ENCODE data around the gene CCDC93.

DNA sequence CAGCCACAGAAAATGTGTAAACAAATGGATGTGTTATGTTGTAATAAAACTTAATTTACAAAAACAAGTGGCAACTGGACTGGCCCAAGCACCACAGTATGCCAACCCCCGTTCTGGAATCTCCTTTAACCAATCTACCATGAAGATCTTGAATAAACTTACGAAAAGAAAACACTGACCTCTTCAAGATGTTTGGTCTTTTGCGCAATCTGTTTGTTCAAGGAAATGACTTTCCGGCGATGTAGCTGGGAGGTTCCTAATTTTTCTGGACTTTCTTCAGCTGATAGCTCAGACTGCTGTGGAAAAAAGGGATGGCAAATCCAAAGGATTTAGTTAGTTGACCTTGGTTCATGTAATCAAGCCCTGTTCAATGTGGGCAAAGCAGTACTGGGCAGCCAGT, 55.7 kb downstream of the CCDC93 start:
- TF ChIP-seq, protein P1, sequence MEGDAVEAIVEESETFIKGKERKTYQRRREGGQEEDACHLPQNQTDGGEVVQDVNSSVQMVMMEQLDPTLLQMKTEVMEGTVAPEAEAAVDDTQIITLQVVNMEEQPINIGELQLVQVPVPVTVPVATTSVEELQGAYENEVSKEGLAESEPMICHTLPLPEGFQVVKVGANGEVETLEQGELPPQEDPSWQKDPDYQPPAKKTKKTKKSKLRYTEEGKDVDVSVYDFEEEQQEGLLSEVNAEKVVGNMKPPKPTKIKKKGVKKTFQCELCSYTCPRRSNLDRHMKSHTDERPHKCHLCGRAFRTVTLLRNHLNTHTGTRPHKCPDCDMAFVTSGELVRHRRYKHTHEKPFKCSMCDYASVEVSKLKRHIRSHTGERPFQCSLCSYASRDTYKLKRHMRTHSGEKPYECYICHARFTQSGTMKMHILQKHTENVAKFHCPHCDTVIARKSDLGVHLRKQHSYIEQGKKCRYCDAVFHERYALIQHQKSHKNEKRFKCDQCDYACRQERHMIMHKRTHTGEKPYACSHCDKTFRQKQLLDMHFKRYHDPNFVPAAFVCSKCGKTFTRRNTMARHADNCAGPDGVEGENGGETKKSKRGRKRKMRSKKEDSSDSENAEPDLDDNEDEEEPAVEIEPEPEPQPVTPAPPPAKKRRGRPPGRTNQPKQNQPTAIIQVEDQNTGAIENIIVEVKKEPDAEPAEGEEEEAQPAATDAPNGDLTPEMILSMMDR (IDR thresholded peaks at IDR 0.05), result peak in 1 of 6 experiments; percentile 2
- peak in 1 of 2 donors; percentile 28 for TF ChIP-seq POLR2A (IDR thresholded peaks at IDR 0.05)
